GM21529 (cell line): Measurements from ENCODE around the gene DHRS2.
A peak's percentile ranks its signal among the peaks of the same experiment; 100 is the strongest.
"Not testable (repeated sequence)": the region's sequence is repeated elsewhere in the genome, so short reads cannot be mapped to it uniquely, and the experiment has no call there.

Experiments
- ATAC-seq: cut with Tn5 transposase; IDR thresholded peaks from one replicate; pipeline ENCODE4 v1.9.1; 2021; ENCODE audit not compliant: unreplicated experiment

DHRS2 gene, protein sequence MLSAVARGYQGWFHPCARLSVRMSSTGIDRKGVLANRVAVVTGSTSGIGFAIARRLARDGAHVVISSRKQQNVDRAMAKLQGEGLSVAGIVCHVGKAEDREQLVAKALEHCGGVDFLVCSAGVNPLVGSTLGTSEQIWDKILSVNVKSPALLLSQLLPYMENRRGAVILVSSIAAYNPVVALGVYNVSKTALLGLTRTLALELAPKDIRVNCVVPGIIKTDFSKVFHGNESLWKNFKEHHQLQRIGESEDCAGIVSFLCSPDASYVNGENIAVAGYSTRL

DNA sequence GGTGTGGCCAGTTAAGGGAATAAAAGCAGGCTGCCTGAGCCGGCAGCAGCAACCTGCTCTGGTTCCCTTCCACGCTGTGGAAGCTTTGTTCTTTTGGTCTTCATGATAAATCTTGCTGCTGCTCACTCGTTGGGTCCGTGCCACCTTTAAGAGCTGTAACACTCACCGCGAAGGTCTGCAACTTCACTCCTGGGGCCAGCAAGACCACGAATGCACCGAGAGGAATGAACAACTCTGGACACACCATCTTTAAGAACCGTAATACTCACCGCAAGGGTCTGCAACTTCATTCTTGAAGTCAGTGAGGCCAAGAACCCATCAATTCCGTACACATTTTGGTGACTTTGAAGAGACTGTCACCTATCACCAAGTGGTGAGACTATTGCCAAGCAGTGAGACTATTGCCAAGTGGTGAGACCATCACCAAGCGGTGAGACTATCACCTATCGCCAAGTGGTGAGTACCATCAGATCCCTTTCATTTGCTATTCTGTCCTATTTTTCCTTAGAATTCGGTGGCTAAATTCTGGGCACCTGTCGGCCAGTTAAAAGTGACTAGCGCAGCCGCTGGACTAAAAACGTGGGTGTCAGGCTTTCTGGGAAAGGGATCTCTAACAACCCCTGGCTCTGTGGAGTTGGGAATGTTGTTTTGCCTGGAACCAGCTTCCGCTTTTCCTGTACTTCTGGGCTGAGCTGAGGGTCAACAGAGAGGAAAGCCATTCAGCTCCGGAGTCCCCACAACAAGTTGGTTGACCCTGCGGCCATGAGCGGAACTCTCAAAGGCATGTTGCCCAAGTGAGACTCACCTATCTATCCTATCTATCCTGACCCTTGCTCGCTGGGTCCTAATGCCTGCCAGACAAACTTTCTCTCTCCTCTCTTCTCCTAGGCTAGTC is at the start of gene DHRS2:
DHRS2 (plus strand) TSS at position 48 of the 895 bp plus-strand sequence. CDS start 2,501 bp downstream, outside the sequence.
- no peak for ATAC-seq

DNA sequence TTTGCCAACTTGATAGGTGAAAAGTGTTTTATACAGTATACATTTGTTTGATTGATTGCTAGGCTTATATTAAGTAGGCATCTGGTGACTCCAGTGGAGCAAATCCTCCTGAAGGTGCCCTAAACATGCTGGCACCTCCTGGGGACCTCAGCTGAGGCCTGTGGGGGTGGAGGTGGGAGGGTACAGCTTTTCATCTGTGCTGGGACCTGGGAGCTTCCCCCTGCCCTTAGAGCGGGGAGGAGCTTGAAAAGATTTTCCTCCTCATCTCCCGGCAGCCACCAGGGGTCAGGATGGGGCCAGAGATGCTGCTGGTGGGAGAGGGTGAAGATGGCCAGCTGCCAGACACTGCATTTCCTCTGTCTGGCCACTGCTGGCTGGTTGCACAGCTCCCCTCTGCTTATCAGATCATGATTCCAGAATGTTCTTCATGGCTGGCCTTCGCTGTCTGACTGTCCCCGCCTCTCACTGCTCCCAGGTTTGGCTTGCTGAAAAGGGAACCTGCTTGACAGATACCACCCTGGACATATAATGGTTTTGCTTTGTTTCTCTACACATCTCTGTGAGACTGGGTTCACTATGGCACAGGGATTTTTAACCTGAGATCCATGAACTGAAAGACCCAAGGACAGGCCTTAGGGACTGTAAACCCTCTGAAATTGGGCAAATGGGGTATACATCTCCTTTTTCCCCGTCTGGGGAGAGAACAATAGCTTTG is 47.1 kb upstream of the DHRS2 start:
- ATAC-seq: peak; percentile 99

DNA sequence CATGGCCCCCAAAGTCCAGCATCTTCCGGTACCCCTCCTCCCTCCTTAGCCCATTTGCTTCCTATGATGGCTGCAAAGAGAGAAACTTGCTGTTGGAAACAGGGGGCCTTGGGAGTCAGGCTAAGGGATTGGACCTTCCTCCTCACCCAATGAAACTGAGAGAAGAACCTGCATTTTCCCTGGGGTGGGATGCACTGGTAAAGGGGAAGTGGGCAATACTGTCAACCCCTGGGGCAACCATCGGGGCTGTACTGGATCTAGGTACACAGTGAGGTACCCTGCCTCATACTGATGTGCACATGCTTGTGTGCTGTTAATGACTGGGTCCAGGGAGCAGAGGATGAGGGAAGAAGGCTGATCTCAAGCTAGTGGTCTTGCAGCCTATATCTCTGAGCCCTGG is 46.6 kb upstream of the DHRS2 start:
- no peak for ATAC-seq

DNA sequence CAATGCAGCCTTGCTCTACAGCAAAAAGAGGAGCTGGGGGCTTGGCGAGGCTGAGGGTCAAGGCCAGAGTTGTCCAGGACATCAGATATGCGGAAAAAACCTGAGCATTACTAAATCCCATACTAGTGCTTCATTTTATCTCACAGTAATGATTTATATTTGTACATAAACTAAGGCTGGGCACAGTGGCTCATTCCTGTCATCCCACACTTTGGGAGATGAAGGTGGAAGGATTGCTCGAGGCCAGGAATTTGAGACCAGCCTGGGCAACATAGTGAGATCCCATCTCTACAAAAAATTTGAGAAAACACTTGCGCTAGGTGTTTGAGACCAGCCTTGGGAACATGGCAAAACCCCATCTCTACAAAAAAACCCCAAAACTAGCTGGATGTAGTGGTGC is 46.0 kb upstream of the DHRS2 start:
- no peak for ATAC-seq

DNA sequence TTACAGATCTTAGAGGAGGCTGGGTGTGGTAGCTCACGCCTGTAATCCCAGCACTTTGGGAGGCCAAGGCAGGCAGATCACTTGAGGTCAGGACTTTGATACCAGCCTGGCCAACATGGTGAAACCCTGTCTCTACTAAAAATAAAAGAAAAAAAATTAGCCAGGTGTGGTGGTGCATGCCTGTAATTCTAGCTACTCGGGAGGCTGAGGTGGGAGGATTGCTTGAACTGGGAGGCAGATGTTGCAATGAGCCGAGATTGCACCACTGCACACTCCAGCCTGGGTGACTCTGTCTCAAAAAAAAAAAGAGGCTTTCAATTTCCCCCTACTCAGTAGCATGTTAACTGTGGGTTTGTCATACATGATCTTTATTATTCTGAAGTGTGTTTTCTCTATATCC is 42.0 kb upstream of the DHRS2 start:
- not testable (repeated sequence) for ATAC-seq

DNA sequence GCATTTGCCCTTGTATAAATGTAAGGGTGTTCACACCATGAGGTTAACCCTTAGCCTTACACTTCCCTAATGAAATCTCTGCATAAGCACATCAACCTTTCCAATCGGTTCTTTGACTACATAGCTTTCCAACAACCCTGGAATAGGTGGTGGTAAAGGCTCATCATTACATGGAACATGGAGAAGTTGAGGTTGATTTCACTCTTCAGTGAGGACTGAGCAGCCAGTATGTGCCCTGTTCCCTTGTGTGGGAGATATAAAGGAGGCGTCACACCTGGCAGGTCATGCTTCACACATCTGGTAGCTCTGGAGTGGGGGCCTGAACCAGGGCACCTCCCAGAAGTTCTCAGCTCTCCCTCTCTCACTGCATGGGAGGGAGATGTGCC is 35.8 kb upstream of the DHRS2 start:
- no peak for ATAC-seq

DNA sequence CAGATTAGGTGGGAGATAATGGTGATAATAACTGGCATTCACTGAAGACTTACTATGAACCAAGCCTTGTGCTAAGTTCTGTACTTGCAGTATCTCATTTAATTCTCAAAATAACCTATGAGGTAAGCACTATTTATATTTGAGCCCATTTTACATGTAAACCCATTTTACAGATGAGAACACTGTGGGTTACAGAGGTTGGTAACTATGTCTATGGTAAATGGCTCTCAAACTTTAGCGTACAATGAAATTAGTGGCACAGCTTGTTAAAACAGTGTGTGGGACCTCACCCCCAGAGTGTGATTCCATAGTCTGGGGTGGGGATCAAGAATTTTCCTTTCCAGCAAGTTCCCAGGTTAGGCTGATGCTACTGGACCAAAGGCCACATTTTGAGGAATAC is 35.4 kb upstream of the DHRS2 start:
- ATAC-seq: no peak

DNA sequence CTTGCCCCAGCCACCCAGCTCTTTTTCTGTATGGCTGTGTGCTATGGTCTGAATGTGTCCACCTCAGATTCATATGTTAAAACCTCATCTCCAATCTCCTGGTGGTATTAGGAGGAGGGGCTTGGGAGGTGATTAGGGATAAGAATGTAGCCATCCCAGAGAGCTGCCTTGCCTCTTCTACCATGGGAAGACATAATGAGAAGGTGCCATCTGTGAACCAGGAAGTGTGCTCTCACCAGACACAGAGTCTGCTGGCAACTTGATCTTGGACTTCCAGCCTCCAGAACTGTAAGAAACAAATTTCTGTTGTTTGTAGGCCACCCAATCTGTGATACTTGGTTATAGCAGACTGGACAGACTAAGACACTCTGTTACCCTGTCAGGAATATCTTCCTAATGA is 34.7 kb upstream of the DHRS2 start:
- no peak for ATAC-seq

DNA sequence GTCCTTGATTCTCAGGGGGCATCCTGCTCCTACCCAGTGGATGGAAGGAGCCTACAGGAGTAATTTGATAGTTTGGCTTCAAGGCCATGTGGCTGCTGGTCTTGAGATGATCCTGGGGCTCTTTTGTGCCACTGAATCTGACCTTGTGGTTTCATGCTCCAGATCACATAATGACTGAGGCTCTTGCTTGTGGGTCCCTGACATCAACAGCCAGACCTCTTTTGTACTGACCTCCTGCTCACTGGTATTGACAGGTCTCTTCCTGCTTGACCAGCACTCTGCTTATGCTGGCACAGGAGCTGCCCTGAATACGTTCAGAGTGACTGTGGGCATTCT is 34.4 kb upstream of the DHRS2 start:
- no peak for ATAC-seq

DNA sequence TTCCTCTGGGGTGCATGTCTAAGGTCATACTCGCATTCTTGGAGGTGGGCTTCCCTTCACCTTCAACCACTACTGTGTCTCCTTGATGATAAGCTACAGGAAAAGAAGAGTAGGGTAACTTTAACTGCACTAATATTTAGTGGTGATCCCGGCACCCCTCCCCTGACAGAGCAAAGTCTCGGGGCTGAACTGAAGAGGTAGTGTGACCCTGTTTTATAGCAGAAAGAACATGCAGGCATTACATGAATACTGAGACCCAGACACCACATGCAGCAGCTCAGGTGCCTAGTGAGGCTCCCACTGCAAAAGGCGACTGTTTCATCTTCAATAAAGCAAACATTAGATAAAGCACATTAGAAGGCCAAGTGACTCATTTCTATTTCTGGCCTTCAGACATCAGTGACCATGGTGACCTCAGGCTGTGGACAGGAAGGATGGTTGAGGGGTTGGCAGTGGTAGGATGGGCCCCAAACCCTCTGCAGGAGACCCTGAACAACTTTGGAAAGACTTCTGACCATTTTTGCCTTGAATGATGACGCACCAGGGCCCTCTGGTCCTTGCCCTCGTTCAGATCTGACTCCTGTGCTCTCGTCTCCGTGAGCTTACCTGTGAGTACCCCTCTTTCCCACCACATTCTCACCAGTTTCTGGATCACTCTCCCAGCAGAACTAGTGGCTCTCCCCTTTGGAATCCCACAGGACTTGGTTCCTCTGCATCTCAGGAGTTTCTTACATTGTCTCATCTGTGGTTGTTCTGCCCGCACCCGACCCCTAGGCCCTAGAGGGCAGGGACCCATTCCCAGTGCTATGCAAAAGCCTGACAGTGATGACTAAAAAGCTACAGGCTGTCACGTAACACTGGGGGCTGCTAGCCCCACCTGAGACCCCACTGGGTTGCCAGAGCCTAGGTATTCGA is 33.7 kb upstream of the DHRS2 start:
- no peak for ATAC-seq

DNA sequence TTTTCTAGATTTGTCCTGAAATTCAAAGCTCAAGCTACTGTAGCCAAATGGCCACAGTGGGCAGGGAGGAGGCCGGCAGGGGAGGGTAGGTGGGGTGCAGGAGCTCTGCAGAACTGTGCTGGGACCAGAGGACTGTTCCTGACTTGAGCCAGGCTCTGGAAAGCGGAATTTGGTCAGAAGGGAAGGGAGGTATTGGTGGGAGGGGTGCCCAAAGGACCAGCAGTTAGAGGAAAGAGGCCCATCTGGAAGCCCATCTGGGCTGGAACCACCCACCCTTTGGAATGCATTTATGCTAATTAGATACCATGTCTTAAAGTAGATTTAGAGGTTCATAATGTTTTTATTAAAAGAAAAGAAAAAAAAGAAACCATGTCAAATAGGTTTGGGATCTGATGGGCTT is 33.1 kb upstream of the DHRS2 start:
- no peak for ATAC-seq

DNA sequence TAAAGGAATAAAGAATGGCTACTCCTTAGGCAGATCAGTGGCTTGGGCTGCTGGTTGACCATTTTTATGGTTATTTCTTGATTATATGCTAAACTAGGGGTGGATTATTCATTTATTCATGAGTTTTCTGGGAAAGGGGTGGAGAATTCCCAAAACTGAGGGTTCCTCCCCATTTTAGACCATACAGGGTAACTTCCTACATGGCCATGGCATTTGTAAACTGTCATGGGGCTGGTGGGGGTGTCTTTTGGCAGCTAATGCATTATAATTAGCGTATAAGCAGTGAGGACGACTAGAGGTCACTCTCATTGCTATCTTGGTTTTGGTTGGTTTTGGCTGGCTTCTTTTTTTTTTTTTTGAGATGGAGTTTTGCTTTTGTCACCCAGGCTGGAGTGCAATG is 32.0 kb upstream of the DHRS2 start:
- no peak for ATAC-seq

DNA sequence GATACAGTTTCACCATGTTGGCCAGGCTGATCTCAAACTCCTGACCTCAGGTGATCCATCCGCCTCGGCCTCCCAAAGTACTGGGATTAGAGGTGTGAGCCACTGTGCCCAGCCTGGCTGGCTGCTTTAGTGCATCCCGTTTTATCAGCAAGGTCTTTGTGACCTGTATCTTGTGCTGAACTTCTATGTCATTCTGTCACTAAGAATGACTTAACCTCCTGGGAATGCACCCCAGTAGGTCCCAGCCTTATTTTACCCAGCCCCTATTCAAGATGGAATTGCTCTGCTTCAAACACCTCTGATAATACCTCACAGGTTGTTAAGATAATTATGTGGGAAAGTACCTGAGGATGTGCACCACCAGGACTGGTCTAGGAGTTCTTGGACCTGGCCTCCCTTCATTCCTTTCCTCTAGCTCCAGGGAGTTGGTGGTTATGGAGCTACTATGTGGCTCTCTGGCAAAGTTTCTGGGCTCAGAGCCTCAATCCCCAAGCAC is 31.4 kb upstream of the DHRS2 start:
- no peak for ATAC-seq

DNA sequence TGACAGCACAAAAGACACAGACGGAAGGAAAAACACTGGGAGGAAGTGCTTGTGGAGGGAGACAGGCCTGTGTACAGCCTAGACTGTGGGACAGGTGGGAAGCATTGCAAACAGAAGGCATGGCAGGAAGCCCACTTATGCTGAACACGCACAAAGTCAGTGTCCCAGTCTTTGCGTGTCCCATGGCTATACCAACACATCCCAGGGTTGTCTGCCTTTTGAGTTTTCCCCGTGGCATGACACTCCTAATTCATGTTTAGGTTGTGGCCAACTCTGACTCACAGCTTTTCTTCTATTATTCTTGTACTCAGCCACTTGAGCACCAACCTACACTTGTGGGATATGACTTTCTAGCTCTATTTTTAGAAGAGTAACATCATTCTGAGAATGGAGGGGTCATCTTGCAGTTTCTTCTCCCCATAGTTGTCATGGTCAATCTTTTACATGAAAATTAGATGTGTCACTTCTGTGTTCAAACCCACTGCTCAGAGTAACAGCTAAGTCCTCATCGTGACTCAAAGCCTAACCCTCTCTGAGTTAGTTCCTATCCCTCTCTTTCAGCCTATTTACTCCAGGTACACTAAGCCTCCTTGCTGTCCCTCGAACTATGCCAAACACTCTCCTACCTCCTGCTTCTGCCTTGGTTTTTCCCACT is 30.1 kb upstream of the DHRS2 start:
- ATAC-seq: peak; percentile 83

DNA sequence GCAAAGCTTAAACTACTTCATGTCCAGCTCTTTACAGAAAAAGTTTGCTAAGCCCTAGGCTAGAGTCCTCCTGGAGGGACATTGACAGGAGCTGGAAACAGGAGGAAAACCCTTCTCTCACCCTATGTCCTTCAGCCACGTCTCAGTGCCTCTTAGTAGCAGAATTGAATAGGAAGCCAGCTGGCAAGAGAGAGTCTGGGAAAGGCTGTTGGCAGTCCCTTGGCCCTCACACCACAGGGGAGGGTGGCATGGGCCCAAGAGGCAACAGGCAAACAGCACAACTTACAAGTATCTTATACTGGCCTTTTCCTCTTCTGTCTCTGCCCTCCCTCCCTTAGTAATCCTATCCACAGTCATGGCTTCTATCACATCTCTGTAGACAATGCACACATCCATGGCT is 27.7 kb upstream of the DHRS2 start:
- ATAC-seq: no peak

DNA sequence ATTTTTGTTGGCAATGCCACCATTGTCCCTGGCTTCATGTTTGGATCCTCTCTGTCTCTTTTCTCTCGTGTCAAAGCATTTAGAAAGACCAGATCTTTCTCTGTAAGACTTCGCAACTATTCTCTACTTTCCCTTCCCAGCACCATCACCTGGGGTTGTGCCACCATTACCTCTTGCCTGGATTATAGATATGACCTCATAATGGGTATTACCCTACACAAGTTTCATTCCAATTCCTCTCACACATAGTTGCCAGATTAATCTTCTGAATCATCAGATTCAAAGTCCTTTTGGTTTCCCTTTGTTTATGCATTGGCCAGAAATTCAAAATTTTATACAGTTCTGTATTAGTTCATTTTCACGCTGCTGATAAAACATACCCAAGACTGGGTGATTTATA is 27.2 kb upstream of the DHRS2 start:
- ATAC-seq: no peak

DNA sequence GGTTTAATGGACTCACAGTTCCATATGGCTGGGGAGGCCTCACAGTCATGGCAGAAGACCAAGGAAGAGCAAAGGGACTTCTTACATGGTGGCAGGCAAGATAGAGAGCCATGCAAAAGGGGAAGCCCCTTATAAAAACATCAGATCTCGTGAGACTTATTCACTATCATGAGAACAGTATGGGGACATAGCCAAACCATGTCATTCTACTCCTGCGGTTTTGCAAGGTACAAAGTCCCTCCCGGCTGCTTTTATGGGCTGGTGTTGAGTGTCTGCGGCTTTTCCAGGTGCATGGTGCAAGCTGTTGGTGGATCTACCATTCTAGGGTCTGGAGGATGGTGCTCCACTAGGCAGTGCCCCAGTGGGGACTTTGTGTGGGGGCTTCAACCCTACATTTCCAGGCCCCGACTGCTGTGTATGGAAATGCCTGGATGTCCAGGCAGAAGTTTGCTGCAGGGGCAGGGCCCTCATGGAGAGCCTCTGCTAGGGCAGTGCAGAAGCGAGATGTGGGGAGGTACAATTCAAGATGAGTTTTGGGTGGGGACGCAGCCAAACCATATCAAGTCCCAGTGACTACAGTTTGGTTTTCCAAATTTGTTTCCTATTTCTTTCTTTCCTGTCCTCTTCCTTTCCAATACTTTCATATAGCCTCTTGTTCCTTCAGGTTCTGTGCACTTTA is 26.6 kb upstream of the DHRS2 start:
- ATAC-seq: not testable (repeated sequence)

DNA sequence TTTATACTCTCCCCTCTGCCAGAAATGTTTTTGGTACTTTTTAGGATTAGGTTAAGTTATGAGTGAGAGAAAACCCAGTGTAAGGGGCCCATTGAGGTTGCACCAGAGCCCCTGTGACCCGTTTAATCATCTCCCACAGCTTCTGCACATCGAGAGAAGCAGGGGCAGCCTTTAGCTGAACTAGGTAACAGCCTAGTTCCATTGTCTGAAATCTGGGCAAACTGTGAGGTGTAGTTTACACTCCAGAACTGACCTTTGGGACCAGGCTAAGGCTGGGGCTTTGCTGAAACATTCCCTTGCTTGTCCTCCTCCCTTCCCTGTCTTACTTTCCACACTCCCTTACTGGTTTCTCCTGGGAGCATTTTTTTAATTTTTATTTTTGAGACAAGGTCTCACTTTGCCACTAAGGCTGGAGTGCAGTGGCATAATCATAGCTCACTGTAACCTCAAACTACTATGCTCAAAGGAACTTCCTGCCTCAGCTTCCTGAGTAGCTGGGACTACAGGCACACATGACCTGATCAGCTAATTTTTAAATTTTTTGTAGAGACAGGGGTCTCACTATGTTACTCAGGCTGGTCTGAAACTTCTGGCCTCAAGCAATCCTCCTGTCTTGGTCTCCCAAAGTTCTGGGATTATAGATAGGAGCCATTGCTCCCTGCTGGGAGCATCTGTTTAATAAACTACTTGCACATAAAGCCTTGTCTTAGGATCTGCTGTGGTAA is 25.9 kb upstream of the DHRS2 start:
- no peak for ATAC-seq

DNA sequence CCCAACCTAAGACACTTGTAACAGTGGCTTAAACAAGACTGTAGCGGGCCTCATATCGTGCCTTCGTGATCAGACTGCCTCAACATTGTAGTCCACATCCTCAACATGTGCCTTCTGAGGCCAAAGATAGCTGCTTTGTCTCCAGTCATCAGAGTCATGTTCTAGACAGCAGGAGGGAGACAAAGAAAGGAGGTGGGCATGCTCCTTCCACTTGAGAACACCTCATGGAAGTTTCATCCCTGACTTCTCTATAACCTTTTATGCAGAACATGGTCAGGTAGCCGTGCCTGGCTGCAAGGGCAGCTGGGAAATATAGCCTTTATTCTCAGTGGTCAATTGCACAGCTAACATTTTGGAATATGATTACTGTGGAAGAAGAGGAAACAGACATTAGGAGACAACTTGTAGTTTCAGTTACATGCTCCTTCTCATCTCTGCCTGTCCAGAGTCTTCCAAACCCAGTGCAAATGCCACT is 25.3 kb upstream of the DHRS2 start:
- no peak for ATAC-seq
